Measurements from ENCODE around the gene CABP1. TPM values are rescaled to one million over a fixed set of nuclear protein-coding genes. Genes with fewer than 3 reads are reported as not detected.
A peak's percentile ranks its signal among the peaks of the same experiment; 100 is the strongest.

CABP1 gene
- total and polyA plus RNA-seq, 2 of the 13 experiments (the other 11 are each of a cell fraction or from before 2014, with no cell fraction given) = not detected

- FAIRE-seq = no peak
- in situ Hi-C loops (cut with HindIII; ENCODE audit: extremely low pct_ligation_motif_present, low pct_unique_long_range_greater_than_20kb) = no loop called here
- ChIA-PET POLR2A (no interaction called here), CTCF (ENCODE audit: low intra/inter-chr PET ratio, low total read pairs) (no interaction called here)
- H3K4me3 ChIP-seq (replicated peaks in 1 of 3; ENCODE audit: insufficient read depth in 1 of 3, low read depth in 2 of 3, low read length in 3 of 3) = peak overlapping the region in 1 of 3 experiments; percentile 40; a peak in 1 of 6 replicates
- H3K36me3 ChIP-seq (replicated peaks in 1 of 2; ENCODE audit: control insufficient read depth in 1 of 2, insufficient read depth in 2 of 2, low read length in 2 of 2) = no peaks in the 10 kb centered on the region
- H3K9me3 ChIP-seq (ENCODE audit: low read length) = no peaks in the 10 kb centered on the region
- peak; percentile 79 for ATAC-seq
- H3K27me3 ChIP-seq (ENCODE audit: control insufficient read depth in 1 of 2, insufficient read depth in 2 of 2, low read length in 2 of 2) = peaks cover 5 to 35% of the 10 kb centered on the region in 2 experiments; a peak in 4 of 5 replicates
- no peak overlapping the region for H3K9ac ChIP-seq (ENCODE audit: insufficient read depth, low read depth, low read length)
- peak overlapping the region; percentile 59 for H3K4me2 ChIP-seq (ENCODE audit: low read depth, low read length)
- intact Hi-C loops (cut with micrococcal nuclease; ENCODE audit: unreplicated experiment) = no loop called here
- BruUV-seq (replicated peaks) = no TSS peak
- no peak overlapping the region for H2AFZ ChIP-seq (ENCODE audit: low read length)
- H3K79me2 ChIP-seq (ENCODE audit: insufficient read depth, low read length) = no peaks in the 10 kb centered on the region
- H4K20me1 ChIP-seq (ENCODE audit: insufficient read depth, low read length) = no peaks in the 10 kb centered on the region
- WGBS (ENCODE audit: low lambda C conversion rate) = 0% methylated on average over 7 of the region's 13 CpGs
- H3K4me1 ChIP-seq (ENCODE audit: insufficient read depth, low read length) = peaks cover 19% of the 10 kb centered on the region
- peak; percentile 41 for DNase-seq (ENCODE audit: low spot score)
- H3K27ac ChIP-seq (ENCODE audit: extremely low read length, insufficient read depth, low read length) = no peak overlapping the region
- TF ChIP-seq TBX2 (CRISPR knock-in tag; IDR thresholded peaks at IDR 0.05; ENCODE audit: borderline replicate concordance) (0 out of 2 replicates have a peak, but pooled peaks have one; percentile 25), ELF1 (CRISPR knock-in tag; IDR thresholded peaks at IDR 0.05) (no peak), ZSCAN25 (CRISPR knock-in tag; IDR thresholded peaks at IDR 0.05) (no peak), DPF2 (CRISPR knock-in tag; IDR thresholded peaks at IDR 0.05; ENCODE audit: borderline replicate concordance, low read depth) (no peak), HNF1B (CRISPR knock-in tag; IDR thresholded peaks at IDR 0.05) (0 out of 2 replicates have a peak, but pooled peaks have one; percentile 44), ZNF564 (CRISPR knock-in tag; IDR thresholded peaks at IDR 0.05) (no peak), FLYWCH1 (CRISPR knock-in tag; IDR thresholded peaks at IDR 0.05) (no peak), FOSL2 (CRISPR knock-in tag; IDR thresholded peaks at IDR 0.05) (peak; percentile 87), ATF7 (IDR thresholded peaks at IDR 0.05) (no peak), ATF7 (CRISPR knock-in tag; IDR thresholded peaks at IDR 0.05) (no peak), ZNF687 (CRISPR knock-in tag; IDR thresholded peaks at IDR 0.05) (peak; percentile 61), ZMYM3 (CRISPR knock-in tag; IDR thresholded peaks at IDR 0.05) (0 out of 2 replicates have a peak, but pooled peaks have one; percentile 13)
- TF ChIP-seq, protein P1, sequence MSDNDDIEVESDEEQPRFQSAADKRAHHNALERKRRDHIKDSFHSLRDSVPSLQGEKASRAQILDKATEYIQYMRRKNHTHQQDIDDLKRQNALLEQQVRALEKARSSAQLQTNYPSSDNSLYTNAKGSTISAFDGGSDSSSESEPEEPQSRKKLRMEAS (IDR thresholded peaks at IDR 0.05) = 0 out of 2 replicates have a peak, but pooled peaks have one; percentile 18
- TF ChIP-seq, protein P2, sequence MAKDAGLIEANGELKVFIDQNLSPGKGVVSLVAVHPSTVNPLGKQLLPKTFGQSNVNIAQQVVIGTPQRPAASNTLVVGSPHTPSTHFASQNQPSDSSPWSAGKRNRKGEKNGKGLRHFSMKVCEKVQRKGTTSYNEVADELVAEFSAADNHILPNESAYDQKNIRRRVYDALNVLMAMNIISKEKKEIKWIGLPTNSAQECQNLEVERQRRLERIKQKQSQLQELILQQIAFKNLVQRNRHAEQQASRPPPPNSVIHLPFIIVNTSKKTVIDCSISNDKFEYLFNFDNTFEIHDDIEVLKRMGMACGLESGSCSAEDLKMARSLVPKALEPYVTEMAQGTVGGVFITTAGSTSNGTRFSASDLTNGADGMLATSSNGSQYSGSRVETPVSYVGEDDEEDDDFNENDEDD (CRISPR knock-in tag; IDR thresholded peaks at IDR 0.05; ENCODE audit: borderline replicate concordance) = no peak
- TF ChIP-seq, protein P3, sequence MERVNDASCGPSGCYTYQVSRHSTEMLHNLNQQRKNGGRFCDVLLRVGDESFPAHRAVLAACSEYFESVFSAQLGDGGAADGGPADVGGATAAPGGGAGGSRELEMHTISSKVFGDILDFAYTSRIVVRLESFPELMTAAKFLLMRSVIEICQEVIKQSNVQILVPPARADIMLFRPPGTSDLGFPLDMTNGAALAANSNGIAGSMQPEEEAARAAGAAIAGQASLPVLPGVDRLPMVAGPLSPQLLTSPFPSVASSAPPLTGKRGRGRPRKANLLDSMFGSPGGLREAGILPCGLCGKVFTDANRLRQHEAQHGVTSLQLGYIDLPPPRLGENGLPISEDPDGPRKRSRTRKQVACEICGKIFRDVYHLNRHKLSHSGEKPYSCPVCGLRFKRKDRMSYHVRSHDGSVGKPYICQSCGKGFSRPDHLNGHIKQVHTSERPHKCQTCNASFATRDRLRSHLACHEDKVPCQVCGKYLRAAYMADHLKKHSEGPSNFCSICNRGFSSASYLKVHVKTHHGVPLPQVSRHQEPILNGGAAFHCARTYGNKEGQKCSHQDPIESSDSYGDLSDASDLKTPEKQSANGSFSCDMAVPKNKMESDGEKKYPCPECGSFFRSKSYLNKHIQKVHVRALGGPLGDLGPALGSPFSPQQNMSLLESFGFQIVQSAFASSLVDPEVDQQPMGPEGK (CRISPR knock-in tag; IDR thresholded peaks at IDR 0.05) = no peak
Measured at GRCh38 chr12:120598674-120599463, 41.6 kb upstream of the CABP1 start.
